Keratinocyte (primary cell): Measurements from ENCODE around the gene ZSCAN25. TPM values are rescaled to one million over a fixed set of nuclear protein-coding genes. Genes with fewer than 3 reads are reported as not detected.

Experiments
- DNase-seq: peaks from one replicate; pipeline ENCODE4 v3.0.0-alpha.2; 2011; ENCODE audit warnings: low read depth, missing footprints, low spot score
- FAIRE-seq: peaks from 2 replicates; lab custom pipeline; 2011; peaks lifted over from hg19 to GRCh38; lab: Jason Lieb, UNC
- H2AFZ ChIP-seq: 2 replicates; pipeline ENCODE4 v1.6.0; 2012; ENCODE audit warnings: low read length, control low read depth, inconsistent platforms; ENCODE audit not compliant: control insufficient read depth
- H3K27ac ChIP-seq: 2 replicates; pipeline ENCODE4 v1.5.1; 2011; ENCODE audit warnings: low read length; ENCODE audit not compliant: control insufficient read depth, insufficient read depth
- H3K27me3 ChIP-seq: 3 replicates; pipeline ENCODE4 v1.6.0; 2011; ENCODE audit warnings: low read length; ENCODE audit not compliant: control insufficient read depth, insufficient read depth; ENCODE audit errors: extremely low read depth
- H3K36me3 ChIP-seq, 2 experiments: 2 replicates in 1 of 2; 3 replicates in 1 of 2; pipeline ENCODE4 v1.5.1; 2011; ENCODE audit warnings: low read length in 2 of 2, mild to moderate bottlenecking in 1 of 2; ENCODE audit not compliant: control insufficient read depth in 2 of 2, insufficient read depth in 2 of 2; ENCODE audit errors: extremely low read depth in 1 of 2
- H3K4me1 ChIP-seq: 3 replicates; pipeline ENCODE4 v1.5.1; 2011; ENCODE audit warnings: low read length; ENCODE audit not compliant: control insufficient read depth, insufficient read depth; ENCODE audit errors: extremely low read depth
- H3K4me2 ChIP-seq: 3 replicates; pipeline ENCODE4 v1.6.0; 2011; ENCODE audit warnings: low read depth, low read length; ENCODE audit not compliant: control insufficient read depth, insufficient read depth; ENCODE audit errors: extremely low read depth
- H3K4me3 ChIP-seq, 3 experiments: fragments of 200-600 bp in 1 of 3; sonication (generic) in 1 of 3; 2 replicates in 2 of 3; 3 replicates in 1 of 3; pipeline ENCODE4 v1.5.1; 2011 to 2016; ENCODE audit warnings: low read length in 3 of 3, mild to moderate bottlenecking in 3 of 3, control low read depth in 2 of 3, inconsistent platforms in 1 of 3, low read depth in 1 of 3, mixed read lengths in 1 of 3, mixed run types in 1 of 3, moderate library complexity in 1 of 3; ENCODE audit not compliant: control insufficient read depth in 2 of 3, insufficient read depth in 2 of 3; ENCODE audit errors: extremely low read depth in 1 of 3
- H3K79me2 ChIP-seq: 2 replicates; pipeline ENCODE4 v1.6.0; 2012; ENCODE audit warnings: low read length; ENCODE audit not compliant: control insufficient read depth, insufficient read depth
- H3K9ac ChIP-seq: 3 replicates; pipeline ENCODE4 v1.6.0; 2011; ENCODE audit warnings: low read length; ENCODE audit not compliant: control insufficient read depth, insufficient read depth; ENCODE audit errors: extremely low read depth
- H3K9me1 ChIP-seq: 3 replicates; pipeline ENCODE4 v1.6.0; 2011; ENCODE audit warnings: low read length; ENCODE audit not compliant: control insufficient read depth, insufficient read depth; ENCODE audit errors: extremely low read depth
- H3K9me3 ChIP-seq: 2 replicates; pipeline ENCODE4 v1.5.1; 2012; ENCODE audit warnings: low read depth, low read length; ENCODE audit not compliant: control insufficient read depth
- H4K20me1 ChIP-seq: 3 replicates; pipeline ENCODE4 v1.6.0; 2011; ENCODE audit warnings: low read length; ENCODE audit not compliant: control insufficient read depth, insufficient read depth; ENCODE audit errors: extremely low read depth
- CTCF ChIP-seq, 3 experiments: IDR thresholded peaks in 1 of 3; conservative IDR thresholded peaks in 1 of 3; optimal IDR thresholded peaks in 1 of 3; 2 replicates in 2 of 3; 3 replicates in 1 of 3; pipeline versions ENCODE3 to v1.5.1; 2011; ENCODE audit warnings: low read length in 3 of 3, mild to moderate bottlenecking in 3 of 3, moderate library complexity in 2 of 3, control low read depth in 1 of 3, inconsistent platforms in 1 of 3; ENCODE audit not compliant: insufficient read depth in 2 of 3; ENCODE audit errors: extremely low read depth in 1 of 3
- EZH2 ChIP-seq: IDR thresholded peaks from one replicate; pipeline ENCODE4 v1.6.1; 2012; ENCODE audit warnings: inconsistent platforms, mild to moderate bottlenecking, low read length, moderate library complexity
- dilution Hi-C: fragments of 300-500 bp; cut with MboI; formaldehyde crosslinking; loops from one replicate; pipeline ENCODE4 v1.7.0; 2020; ENCODE audit warnings: low sequenced_read_pairs; ENCODE audit not compliant: extremely low pct_ligation_motif_present
- polyA plus RNA-seq, 5 experiments: library from polyadenylated mRNA; depleted of rRNA in 3 of 5; stranded (reverse) in 3 of 5; stranded (forward) in 1 of 5; unstranded in 1 of 5; fragments of >200 nt; gene quantifications; 1 replicate in 1 of 5; 2 replicates in 3 of 5; 3 replicates in 1 of 5; pipeline versions ENCODE4 v1.2.1 to v1.2.3, GENCODE V29; 2011 to 2012; ENCODE audit warnings: missing spikeins in 2 of 5, low read depth in 1 of 5, low replicate concordance in 1 of 5

Gene ZSCAN25
- polyA plus RNA-seq, 1 donor (not counting 4 experiments of a cell fraction or from before 2014, with no cell fraction given): 13.1 TPM

- H3K4me1 ChIP-seq: peaks cover 49% of the 10 kb centered on the region
- H3K9ac ChIP-seq: no peak overlapping the region
- no peak overlapping the region for H3K27ac ChIP-seq
- no peak for DNase-seq
- no peak overlapping the region for H3K4me3 ChIP-seq
- no peak overlapping the region for H2AFZ ChIP-seq
- peaks cover 2% of the 10 kb centered on the region for H3K9me1 ChIP-seq
- dilution Hi-C loops: no loop called here
- H4K20me1 ChIP-seq: no peaks in the 10 kb centered on the region
- no peak for FAIRE-seq
- H3K27me3 ChIP-seq: no peaks in the 10 kb centered on the region
- TF ChIP-seq EZH2 (no peak), CTCF (optimal IDR thresholded peaks at IDR 0.05 in 1 of 3, IDR thresholded peaks at IDR 0.05 in 1 of 3, conservative IDR thresholded peaks at IDR 0.05 in 1 of 3; ENCODE audit: extremely low read depth in 1 of 3, insufficient read depth in 2 of 3, low read length in 3 of 3) (no peak)
- peaks cover 62% of the 10 kb centered on the region for H3K79me2 ChIP-seq
- no peak overlapping the region for H3K4me2 ChIP-seq
- no peaks in the 10 kb centered on the region for H3K9me3 ChIP-seq
- H3K36me3 ChIP-seq: peaks cover 48 to 66% of the 10 kb centered on the region in 2 experiments
Measured at GRCh38 chr7:99621271-99621670, 4.5 kb downstream of the ZSCAN25 start.

- Histone ChIP-seq H3K4me1 (peaks cover 46% of the 10 kb centered on the region), H3K79me2 (peaks cover 56% of the 10 kb centered on the region), H3K4me3 (no peak overlapping the region), H2AFZ (no peak overlapping the region), H3K27ac (peak overlapping the region; percentile 65), H3K9me1 (peaks cover 2% of the 10 kb centered on the region), H3K27me3 (no peaks in the 10 kb centered on the region), H3K9me3 (no peaks in the 10 kb centered on the region), H3K9ac (no peak overlapping the region), H3K36me3 (peaks cover 55 to 70% of the 10 kb centered on the region in 2 experiments), H3K4me2 (peak overlapping the region; percentile 77), H4K20me1 (no peaks in the 10 kb centered on the region)
- DNase-seq (no peak), FAIRE-seq (peak; percentile 79)
- no peak for TF ChIP-seq EZH2
- peak in 1 of 3 experiments; percentile 23 for TF ChIP-seq CTCF (optimal IDR thresholded peaks at IDR 0.05 in 1 of 3, IDR thresholded peaks at IDR 0.05 in 1 of 3, conservative IDR thresholded peaks at IDR 0.05 in 1 of 3; ENCODE audit: extremely low read depth in 1 of 3, insufficient read depth in 2 of 3, low read length in 3 of 3)
- dilution Hi-C loops: no loop called here
Measured at GRCh38 chr7:99622596-99622995, 5.8 kb downstream of the ZSCAN25 start.
